ENCODE data around the gene INPP5A.

- TF ChIP-seq POLR2AphosphoS5 (IDR thresholded peaks at IDR 0.05; ENCODE audit: low read depth, low read length) (no peak), SPI1 (IDR thresholded peaks at IDR 0.05; ENCODE audit: low read depth, low read length) (no peak), POLR2A (IDR thresholded peaks at IDR 0.05; ENCODE audit: low read depth, low read length) (no peak)
These were observed 64.0 kb downstream of the INPP5A start for GRCh38 chr10:132601567-132601966.
